SK-N-MC (cell line): ENCODE data around the gene NANP.

Experiments used
- EZH2 ChIP-seq: fragments of 200-600 bp; sonication (generic); IDR thresholded peaks from one replicate; pipeline ENCODE4 v1.6.1; 2017; ENCODE audit warnings: antibody characterized with exemption
- POLR2AphosphoS5 ChIP-seq: IDR thresholded peaks from 2 replicates; pipeline ENCODE4 v1.6.1; 2012; ENCODE audit warnings: mild to moderate bottlenecking, low read depth, low read length, borderline replicate concordance

DNA sequence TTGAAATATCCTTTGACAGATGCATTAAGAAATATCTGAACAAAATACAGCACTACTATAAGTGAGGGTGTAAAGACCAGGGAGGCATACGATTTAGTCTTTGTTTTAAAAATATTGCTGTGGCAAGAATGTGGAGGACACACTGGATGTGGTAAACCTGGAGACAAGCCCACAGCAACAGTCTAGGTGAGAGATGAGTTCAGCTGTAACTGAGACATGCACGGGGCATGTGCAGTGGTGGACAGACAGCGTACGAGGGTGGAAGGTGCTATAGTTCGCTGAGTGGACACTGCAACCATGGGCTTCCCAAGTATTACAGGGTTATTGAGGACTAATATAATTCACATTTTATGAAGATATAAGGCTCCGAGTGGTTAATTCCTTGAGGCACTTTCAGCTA, 1.8 kb downstream of the NANP start:
- TF ChIP-seq POLR2AphosphoS5 (no peak), EZH2 (no peak)
